NCI-H2107 treated with DMSO at 0.1 percent for 48 hours (cell line): ENCODE results near the gene KCP.
A peak's percentile ranks its signal among the peaks of the same experiment; 100 is the strongest.

Experiments used
- DNase-seq: peaks from one replicate; lab custom pipeline; 2025; ENCODE audit not compliant: unreplicated experiment; lab: John Stamatoyannopoulos, UW

The KCP gene

DNA sequence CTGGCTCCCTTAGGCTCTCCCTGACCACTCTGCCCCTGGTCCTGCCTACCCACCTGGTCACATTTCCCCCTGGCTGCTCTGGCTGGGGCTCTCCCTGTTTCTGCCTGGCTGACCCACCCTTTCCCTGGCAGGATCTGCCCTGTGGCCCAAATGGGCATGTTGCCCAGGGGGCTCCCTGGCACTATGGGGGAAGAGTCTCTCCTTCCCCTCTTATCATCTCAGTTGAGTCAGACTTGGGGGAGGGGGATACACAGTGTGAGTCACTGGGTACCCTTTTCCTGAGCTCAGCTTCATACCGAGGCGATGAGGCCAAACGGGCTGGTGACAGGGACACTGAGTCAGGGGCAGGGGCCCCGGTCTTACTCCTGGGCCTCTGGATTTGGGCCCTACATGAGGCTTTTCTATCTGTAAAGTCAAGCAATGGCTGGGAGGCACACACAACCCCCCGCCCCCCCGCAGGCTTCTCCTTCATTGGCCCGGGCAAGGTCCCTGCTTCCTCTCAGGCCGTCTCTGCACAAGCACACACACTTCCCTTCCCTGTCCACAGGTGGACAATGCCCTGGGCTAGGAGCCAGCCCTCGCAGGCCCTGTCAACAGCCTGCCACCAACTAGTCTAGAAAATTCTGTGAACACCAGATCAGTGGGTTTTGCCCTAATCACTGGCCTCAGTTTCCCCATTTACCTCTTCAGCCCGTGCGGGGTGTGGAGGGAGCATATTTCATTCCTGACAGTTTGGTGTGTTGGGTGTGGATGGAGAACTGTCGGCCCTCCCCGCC, 80.9 kb downstream of the KCP start:
- DNase-seq: no peak

- no peak for DNase-seq
Observed at GRCh38 chr7:128827971-128828711, 82.4 kb downstream of the KCP start.

- peak; percentile 8 for DNase-seq
Observed at GRCh38 chr7:128827248-128827958, 83.1 kb downstream of the KCP start.

GRCh38 chr7:128826916-128827247, 83.6 kb downstream of the KCP start:
- no peak for DNase-seq
